Testis (tissue), 3 donors: ENCODE data around the gene TTBK1. TPM values are rescaled to one million over a fixed set of nuclear protein-coding genes. Genes with fewer than 3 reads are reported as not detected.

Source experiments
- DNase-seq: peaks from one replicate; pipeline ENCODE4 v3.0.0-alpha.2; 2019
- H3K27ac ChIP-seq, 2 donors: fragments of 200-600 bp; sonication (generic); one replicate each; pipeline ENCODE4 v1.5.1; 2019
- H3K27me3 ChIP-seq: fragments of 200-600 bp; sonication (generic); one replicate; pipeline ENCODE4 v1.5.1; 2019
- H3K36me3 ChIP-seq: fragments of 200-600 bp; sonication (generic); one replicate; pipeline ENCODE4 v1.5.1; 2017; ENCODE audit warnings: low read depth; ENCODE audit errors: missing control alignments
- H3K4me1 ChIP-seq: fragments of 200-600 bp; sonication (generic); one replicate; pipeline ENCODE4 v1.5.1; 2019
- H3K4me3 ChIP-seq, 2 donors: fragments of 200-600 bp; sonication (generic); one replicate each; pipeline ENCODE4 v1.5.1; 2017 to 2019
- H3K9me3 ChIP-seq: fragments of 200-600 bp; sonication (generic); one replicate; pipeline ENCODE4 v1.5.1; 2017
- CTCF ChIP-seq, 3 experiments: fragments of 450-650 bp in 2 of 3; fragments of 200-600 bp in 1 of 3; sonication (generic) in 1 of 3; IDR thresholded peaks; one replicate each; pipeline ENCODE4 v1.5.1; 2016 to 2019; ENCODE audit warnings: antibody characterized with exemption in 3 of 3, mild to moderate bottlenecking in 2 of 3, moderate library complexity in 1 of 3
- POLR2A ChIP-seq: fragments of 450-650 bp; IDR thresholded peaks from one replicate; pipeline ENCODE4 v1.6.1; 2017; ENCODE audit warnings: antibody characterized with exemption, mild to moderate bottlenecking, moderate library complexity
- WGBS, 2 donors: methylation state at CpG; one replicate each; pipeline ENCODE4 v1.1.5; 2018; 5-methylcytosine and 5-hydroxymethylcytosine counted together
- intact Hi-C: fragments of 100-400 bp; cut with DNase I; formaldehyde crosslinking; loops from one replicate; pipeline ENCODE4 v1.15.1; 2023; ENCODE audit warnings: low total_unique reads
- polyA plus RNA-seq: library from polyadenylated mRNA; stranded (reverse); fragments of 350-450 nt; fragmentation: Illumina TruSeq; extraction: RNeasy Lipid Tissue Mini Kit (QIAGEN cat#74804); gene quantifications from one replicate; pipeline ENCODE4 v1.2.3, GENCODE V29; 2014; ENCODE audit warnings: low read depth, low replicate concordance; ENCODE audit not compliant: insufficient read depth
- total RNA-seq, 2 donors: library from RNA; depleted of rRNA; stranded (reverse); fragments of >200 nt; gene quantifications; one replicate each; pipeline ENCODE4 v1.2.3, GENCODE V29; 2016

The TTBK1 gene
- total and polyA plus RNA-seq, 3 donors from 2014 or later: 2.2 to 2.6 (median 2.3) TPM

- Histone ChIP-seq H3K4me1 (peaks cover 13% of the 10 kb centered on the region), H3K27ac (no peak overlapping the region), H3K9me3 (no peaks in the 10 kb centered on the region), H3K4me3 (no peak overlapping the region), H3K36me3 (no peaks in the 10 kb centered on the region), H3K27me3 (no peaks in the 10 kb centered on the region)
- DNase-seq: no peak
- no peak for TF ChIP-seq CTCF (IDR thresholded peaks at IDR 0.05)
- intact Hi-C loops: no loop called here
- 89 to 91% methylated on average over 2 of the region's 2 CpGs for WGBS, 2 donors
Observed at GRCh38 chr6:43310134-43310533, 66.9 kb downstream of the TTBK1 start.

GRCh38 chr6:43310624-43311023 lies 67.3 kb downstream of the TTBK1 start:
- Histone ChIP-seq H3K27ac (no peak overlapping the region), H3K4me3 (no peak overlapping the region), H3K9me3 (no peaks in the 10 kb centered on the region), H3K27me3 (no peaks in the 10 kb centered on the region), H3K4me1 (peaks cover 13% of the 10 kb centered on the region), H3K36me3 (no peaks in the 10 kb centered on the region)
- no peak for DNase-seq
- intact Hi-C loops: no loop called here
- no peak for TF ChIP-seq CTCF (IDR thresholded peaks at IDR 0.05)
- no peak for TF ChIP-seq POLR2A

GRCh38 chr6:43311666-43312065 lies 68.4 kb downstream of the TTBK1 start:
- H3K4me1 ChIP-seq: peaks cover 13% of the 10 kb centered on the region
- 75 to 81% methylated on average over 3 of the region's 3 CpGs for WGBS, 2 donors
- intact Hi-C loops: no loop called here
- H3K36me3 ChIP-seq: no peaks in the 10 kb centered on the region
- no peak for DNase-seq
- H3K4me3 ChIP-seq: no peak overlapping the region
- TF ChIP-seq CTCF (IDR thresholded peaks at IDR 0.05) (no peak), POLR2A (no peak)
- no peak overlapping the region for H3K27ac ChIP-seq
- no peaks in the 10 kb centered on the region for H3K27me3 ChIP-seq
- no peaks in the 10 kb centered on the region for H3K9me3 ChIP-seq

- 46 to 73% methylated on average over 1 of the region's 1 CpG for WGBS, 2 donors
- TF ChIP-seq POLR2A (no peak), CTCF (IDR thresholded peaks at IDR 0.05) (no peak)
- H3K27ac ChIP-seq: no peak overlapping the region
- H3K4me3 ChIP-seq: no peak overlapping the region
- peaks cover 2% of the 10 kb centered on the region for H3K4me1 ChIP-seq
- H3K27me3 ChIP-seq: no peaks in the 10 kb centered on the region
- H3K9me3 ChIP-seq: no peaks in the 10 kb centered on the region
- intact Hi-C loops: no loop called here
- no peak for DNase-seq
- H3K36me3 ChIP-seq: no peaks in the 10 kb centered on the region
Observed at GRCh38 chr6:43313813-43314212, 70.5 kb downstream of the TTBK1 start.

- Histone ChIP-seq H3K36me3 (no peaks in the 10 kb centered on the region), H3K9me3 (no peaks in the 10 kb centered on the region), H3K27me3 (no peaks in the 10 kb centered on the region), H3K27ac (no peak overlapping the region), H3K4me1 (no peaks in the 10 kb centered on the region), H3K4me3 (no peak overlapping the region)
- intact Hi-C loops: no loop called here
- WGBS, 2 donors: 94 to 98% methylated on average over 2 of the region's 2 CpGs
- DNase-seq: no peak
- TF ChIP-seq CTCF (IDR thresholded peaks at IDR 0.05) (no peak), POLR2A (no peak)
Observed at GRCh38 chr6:43318011-43318410, 74.7 kb downstream of the TTBK1 start.
